IMR-90 (cell line): ENCODE data around the gene RSU1. TPM values are rescaled to one million over a fixed set of nuclear protein-coding genes. Genes with fewer than 3 reads are reported as not detected.

Experiments
- ATAC-seq: fragments of 200-7000 bp; cut with Tn5 transposase; 2 replicates; pipeline ENCODE4 v1.9.1; 2020; ENCODE audit warnings: low read depth, mild to moderate bottlenecking, moderate library complexity
- BruUV-seq: library from RNA; stranded (reverse); fragments of 400-500 nt; replicated peaks from 2 replicates; lab custom pipeline; 2021; lab: Mats Ljungman, UMichigan
- CTCF ChIA-PET: fragments of 300-600 bp; formaldehyde crosslinking; extraction: SDS; loops from one replicate; lab custom pipeline; 2021; ENCODE audit warnings: antibody characterized with exemption; lab: Yijun Ruan, JAX
- POLR2A ChIA-PET: fragments of 300-600 bp; sonication (Branson Sonifier 250); formaldehyde crosslinking; loops from one replicate; lab custom pipeline; 2022; ENCODE audit warnings: antibody characterized with exemption; ENCODE audit not compliant: unreplicated experiment; lab: Charles Lee
- DNase-seq: peaks from one replicate; pipeline ENCODE4 v3.0.0; 2013
- H2AFZ ChIP-seq: replicated peaks from 2 replicates; pipeline ENCODE3; 2013; ENCODE audit warnings: low read length, mild to moderate bottlenecking; ENCODE audit not compliant: poor library complexity
- H2AK5ac ChIP-seq: 2 replicates; pipeline ENCODE4 v1.6.1; 2013; ENCODE audit warnings: low read depth, low read length, inconsistent platforms
- H2AK9ac ChIP-seq: replicated peaks from 2 replicates; pipeline ENCODE3; 2013; ENCODE audit warnings: mild to moderate bottlenecking, low read depth, low read length, moderate library complexity; ENCODE audit not compliant: poor library complexity
- H2BK120ac ChIP-seq: 2 replicates; pipeline ENCODE4 v1.6.1; 2013; ENCODE audit warnings: low read depth, low read length, inconsistent platforms
- H2BK15ac ChIP-seq: 3 replicates; pipeline ENCODE4 v1.6.1; 2013; ENCODE audit warnings: low read depth, low read length, inconsistent platforms
- H2BK20ac ChIP-seq: 2 replicates; pipeline ENCODE4 v1.6.1; 2013; ENCODE audit warnings: low read depth, mild to moderate bottlenecking, inconsistent platforms, low read length, moderate library complexity
- H2BK5ac ChIP-seq: 2 replicates; pipeline ENCODE4 v1.6.1; 2013; ENCODE audit warnings: mild to moderate bottlenecking, low read depth, low read length, inconsistent platforms; ENCODE audit not compliant: poor library complexity, severe bottlenecking
- H3K14ac ChIP-seq: replicated peaks from 2 replicates; pipeline ENCODE4 v1.6.1; 2013; ENCODE audit warnings: low read depth, low read length, inconsistent platforms
- H3K18ac ChIP-seq: 2 replicates; pipeline ENCODE4 v1.6.1; 2013; ENCODE audit warnings: low read depth, low read length, control low read depth
- H3K23ac ChIP-seq: 2 replicates; pipeline ENCODE4 v1.6.1; 2013; ENCODE audit warnings: low read depth, low read length, inconsistent platforms
- H3K27ac ChIP-seq: 2 replicates; pipeline ENCODE4 v1.5.1; 2013; ENCODE audit warnings: mild to moderate bottlenecking, control low read depth, low read length; ENCODE audit not compliant: insufficient read depth
- H3K27me3 ChIP-seq: 2 replicates; pipeline ENCODE4 v1.6.1; 2013; ENCODE audit warnings: low read length; ENCODE audit not compliant: control insufficient read depth, insufficient read depth
- H3K36me3 ChIP-seq: 2 replicates; pipeline ENCODE4 v1.6.1; 2013; ENCODE audit warnings: low read length, mixed read lengths; ENCODE audit not compliant: control insufficient read depth, insufficient read depth
- H3K4ac ChIP-seq: 2 replicates; pipeline ENCODE4 v1.6.1; 2013; ENCODE audit warnings: low read depth, low read length, inconsistent platforms
- H3K4me1 ChIP-seq: 2 replicates; pipeline ENCODE4 v1.6.1; 2013; ENCODE audit warnings: low read length, mixed read lengths; ENCODE audit not compliant: control insufficient read depth, insufficient read depth
- H3K4me2 ChIP-seq: 2 replicates; pipeline ENCODE4 v1.6.1; 2013; ENCODE audit warnings: low read depth, mild to moderate bottlenecking, control low read depth, low read length, moderate library complexity
- H3K4me3 ChIP-seq: 2 replicates; pipeline ENCODE4 v1.5.1; 2013; ENCODE audit warnings: low read depth, mild to moderate bottlenecking, control low read depth, low read length, moderate library complexity; ENCODE audit not compliant: insufficient read depth
- H3K56ac ChIP-seq: 2 replicates; pipeline ENCODE4 v1.6.1; 2013; ENCODE audit warnings: low read length, inconsistent platforms; ENCODE audit not compliant: insufficient read depth; ENCODE audit errors: extremely low read depth
- H3K79me1 ChIP-seq, 2 experiments: 2 replicates each; pipeline ENCODE4 v1.6.1; 2013; ENCODE audit warnings: low read length in 2 of 2, inconsistent platforms in 1 of 2, low read depth in 1 of 2
- H3K9ac ChIP-seq: 2 replicates; pipeline ENCODE4 v1.6.1; 2013; ENCODE audit warnings: low read depth, low read length, control low read depth
- H3K9me1 ChIP-seq: 2 replicates; pipeline ENCODE4 v1.6.1; 2013; ENCODE audit warnings: low read length, inconsistent platforms; ENCODE audit not compliant: insufficient read depth
- H3K9me3 ChIP-seq: 2 replicates; pipeline ENCODE4 v1.6.1; 2013; ENCODE audit warnings: low read length; ENCODE audit not compliant: control insufficient read depth, insufficient read depth
- H4K20me1 ChIP-seq: 2 replicates; pipeline ENCODE4 v1.6.1; 2013; ENCODE audit warnings: low read length, inconsistent platforms; ENCODE audit not compliant: insufficient read depth
- H4K5ac ChIP-seq: 2 replicates; pipeline ENCODE4 v1.6.1; 2013; ENCODE audit warnings: mild to moderate bottlenecking, low read depth, low read length, control low read depth
- H4K8ac ChIP-seq, 2 experiments: 2 replicates each; pipeline ENCODE4 v1.6.1; 2013; ENCODE audit warnings: low read depth in 2 of 2, low read length in 2 of 2, control low read depth in 1 of 2, inconsistent platforms in 1 of 2
- H4K91ac ChIP-seq: 2 replicates; pipeline ENCODE4 v1.6.1; 2013; ENCODE audit warnings: low read depth, low read length, inconsistent platforms; ENCODE audit not compliant: insufficient read depth
- BHLHE40 ChIP-seq: fragments of 150-350 bp; IDR thresholded peaks from 2 replicates; pipeline ENCODE4 v1.6.1; 2016; ENCODE audit warnings: mild to moderate bottlenecking, low read depth, low read length
- CEBPB ChIP-seq: IDR thresholded peaks from 2 replicates; pipeline ENCODE4 v1.6.1; 2012; ENCODE audit warnings: low read depth, low read length, improper control_type of control experiment
- CHD1 ChIP-seq: IDR thresholded peaks from 2 replicates; pipeline ENCODE4 v1.6.1; 2012; ENCODE audit warnings: low read depth, low read length, improper control_type of control experiment
- FOS ChIP-seq: fragments of 150-350 bp; IDR thresholded peaks from 2 replicates; pipeline ENCODE4 v1.6.1; 2016; ENCODE audit warnings: low read depth, low read length
- MAFK ChIP-seq: IDR thresholded peaks from 2 replicates; pipeline ENCODE4 v1.6.1; 2012; ENCODE audit warnings: low read depth, low read length, improper control_type of control experiment
- MAZ ChIP-seq: IDR thresholded peaks from 2 replicates; pipeline ENCODE4 v1.6.1; 2012; ENCODE audit warnings: low read depth, mild to moderate bottlenecking, low read length, improper control_type of control experiment, moderate library complexity, borderline replicate concordance
- MXI1 ChIP-seq: IDR thresholded peaks from 2 replicates; pipeline ENCODE4 v1.6.1; 2012; ENCODE audit warnings: low read depth, mild to moderate bottlenecking, low read length, moderate library complexity, borderline replicate concordance
- NFE2L2 ChIP-seq: fragments of 150-350 bp; IDR thresholded peaks from 2 replicates; pipeline ENCODE4 v1.6.1; 2016; ENCODE audit warnings: low read depth, mild to moderate bottlenecking, low read length
- POLR2A ChIP-seq: IDR thresholded peaks from 2 replicates; pipeline ENCODE4 v1.6.1; 2012; ENCODE audit warnings: mild to moderate bottlenecking, low read depth, low read length
- RAD21 ChIP-seq: IDR thresholded peaks from 2 replicates; pipeline ENCODE4 v1.6.1; 2012; ENCODE audit warnings: low read length, improper control_type of control experiment
- RFX5 ChIP-seq: IDR thresholded peaks from 2 replicates; pipeline ENCODE4 v1.8.0; 2012; ENCODE audit warnings: low read depth, mild to moderate bottlenecking, low read length, moderate library complexity
- SMC3 ChIP-seq: fragments of 150-350 bp; IDR thresholded peaks from 2 replicates; pipeline ENCODE4 v1.6.1; 2016; ENCODE audit warnings: low read depth, mild to moderate bottlenecking, antibody characterized with exemption, low read length, moderate library complexity
- WGBS, 2 experiments: methylation state at CpG; one replicate each; pipeline versions ENCODE4 v1.1.5 to v1.1.7; 2013; ENCODE audit warnings: missing lambda C conversion rate in 2 of 2; ENCODE audit not compliant: insufficient read length in 1 of 2; ENCODE audit errors: extremely low coverage in 2 of 2; 5-methylcytosine and 5-hydroxymethylcytosine counted together
- dilution Hi-C: fragments of 300-500 bp; cut with HindIII; formaldehyde crosslinking; loops from one replicate; pipeline ENCODE4 v1.14.3; 2018; ENCODE audit warnings: low sequenced_read_pairs; ENCODE audit not compliant: unreplicated experiment
- in situ Hi-C: fragments of 300-500 bp; cut with MboI; formaldehyde crosslinking; loops from 3 replicates; pipeline ENCODE4 v1.14.3; 2019; ENCODE audit warnings: low sequenced_read_pairs, inconsistent platforms, mixed read lengths
- intact Hi-C: fragments of 100-400 bp; cut with micrococcal nuclease; formaldehyde crosslinking; loops from 2 replicates; pipeline ENCODE4 v1.10.0; 2022
- polyA plus RNA-seq, 3 experiments: library from polyadenylated mRNA; depleted of rRNA; stranded (reverse); fragments of >200 nt; gene quantifications; 2 replicates each; pipeline ENCODE4 v1.2.3, GENCODE V29; 2012; ENCODE audit warnings: low replicate concordance in 1 of 3
- total RNA-seq: library from RNA; depleted of rRNA; stranded (reverse); fragments of >200 nt; gene quantifications from 2 replicates; pipeline ENCODE4 v1.2.3, GENCODE V29; 2012
- TF ChIP-seq, protein P1 (sequence below): fragments of 150-350 bp; IDR thresholded peaks from 2 replicates; pipeline ENCODE4 v1.6.1; 2016; ENCODE audit warnings: low read depth, mild to moderate bottlenecking, low read length, moderate library complexity, borderline replicate concordance
- TF ChIP-seq, protein P2 (sequence below): fragments of 150-350 bp; IDR thresholded peaks from 2 replicates; pipeline ENCODE4 v1.6.1; 2017; ENCODE audit warnings: mild to moderate bottlenecking, antibody characterized with exemption, low read length, low read depth

The RSU1 gene
- total and polyA plus RNA-seq, 2 of the 4 experiments (the other 2 are of a cell fraction) = 134 to 148 TPM

DNA sequence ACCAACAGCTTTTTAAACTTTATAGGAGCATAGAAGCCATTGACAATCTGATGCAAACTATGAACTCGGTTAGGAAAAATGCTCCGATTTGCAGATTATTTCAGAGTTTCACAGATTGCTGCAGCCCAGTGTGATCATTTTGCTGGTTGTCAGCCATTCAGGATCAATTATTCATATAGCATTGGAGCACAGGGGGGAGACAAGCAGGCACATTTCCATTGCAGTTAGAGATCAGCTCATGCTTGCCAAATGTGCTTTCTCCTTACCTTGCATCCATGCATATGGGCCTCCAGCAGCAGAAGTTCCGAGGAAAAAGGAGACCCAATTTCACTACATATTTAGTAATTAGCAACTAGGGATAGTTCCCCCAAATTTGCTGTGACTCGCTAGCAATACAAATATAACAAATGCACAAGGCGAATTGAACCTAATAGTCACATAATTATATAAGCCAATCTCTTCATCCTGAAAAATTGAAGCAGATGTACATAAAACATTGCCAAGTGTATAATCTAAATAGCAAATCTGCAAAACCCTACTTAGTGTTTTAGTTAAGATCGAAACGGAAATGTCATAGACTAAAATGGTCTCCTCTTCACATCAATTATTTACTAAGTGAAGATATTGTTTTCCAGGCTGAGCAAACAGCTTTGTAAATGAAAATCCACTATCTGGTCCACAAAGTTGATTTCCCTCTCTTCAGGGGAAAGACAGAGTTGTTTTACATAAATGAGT lies 49.5 kb upstream of the RSU1 start:
- dilution Hi-C loops = no loop called here
- Histone ChIP-seq H3K27me3 (no peaks in the 10 kb centered on the region), H3K9ac (no peak overlapping the region), H2BK5ac (no peak overlapping the region), H2BK15ac (no peak overlapping the region), H3K4me2 (no peak overlapping the region), H4K5ac (no peak overlapping the region), H3K18ac (no peak overlapping the region), H3K4me3 (no peak overlapping the region), H3K36me3 (no peaks in the 10 kb centered on the region), H2AFZ (no peak overlapping the region), H4K20me1 (no peaks in the 10 kb centered on the region), H3K79me1 (no peaks in the 10 kb centered on the region), H2AK9ac (no peak overlapping the region), H2BK20ac (no peak overlapping the region), H3K9me1 (peaks cover 3% of the 10 kb centered on the region; the same call in 1 of the 2 replicates), H3K27ac (no peak overlapping the region), H4K8ac (no peak overlapping the region), H3K4ac (no peak overlapping the region), H3K14ac (no peak overlapping the region), H3K4me1 (peaks cover 7% of the 10 kb centered on the region), H4K91ac (no peak overlapping the region), H3K23ac (no peak overlapping the region), H3K56ac (no peak overlapping the region), H3K9me3 (no peaks in the 10 kb centered on the region), H2BK120ac (no peak overlapping the region), H2AK5ac (no peak overlapping the region)
- TF ChIP-seq, protein P1, sequence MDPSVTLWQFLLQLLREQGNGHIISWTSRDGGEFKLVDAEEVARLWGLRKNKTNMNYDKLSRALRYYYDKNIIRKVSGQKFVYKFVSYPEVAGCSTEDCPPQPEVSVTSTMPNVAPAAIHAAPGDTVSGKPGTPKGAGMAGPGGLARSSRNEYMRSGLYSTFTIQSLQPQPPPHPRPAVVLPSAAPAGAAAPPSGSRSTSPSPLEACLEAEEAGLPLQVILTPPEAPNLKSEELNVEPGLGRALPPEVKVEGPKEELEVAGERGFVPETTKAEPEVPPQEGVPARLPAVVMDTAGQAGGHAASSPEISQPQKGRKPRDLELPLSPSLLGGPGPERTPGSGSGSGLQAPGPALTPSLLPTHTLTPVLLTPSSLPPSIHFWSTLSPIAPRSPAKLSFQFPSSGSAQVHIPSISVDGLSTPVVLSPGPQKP = no peak
- TF ChIP-seq FOS (no peak), CHD1 (no peak), RAD21 (no peak), RFX5 (no peak), SMC3 (no peak), MAZ (no peak), MXI1 (no peak), POLR2A (no peak), CEBPB (no peak), BHLHE40 (no peak), NFE2L2 (no peak), MAFK (no peak)
- TF ChIP-seq, protein P2, sequence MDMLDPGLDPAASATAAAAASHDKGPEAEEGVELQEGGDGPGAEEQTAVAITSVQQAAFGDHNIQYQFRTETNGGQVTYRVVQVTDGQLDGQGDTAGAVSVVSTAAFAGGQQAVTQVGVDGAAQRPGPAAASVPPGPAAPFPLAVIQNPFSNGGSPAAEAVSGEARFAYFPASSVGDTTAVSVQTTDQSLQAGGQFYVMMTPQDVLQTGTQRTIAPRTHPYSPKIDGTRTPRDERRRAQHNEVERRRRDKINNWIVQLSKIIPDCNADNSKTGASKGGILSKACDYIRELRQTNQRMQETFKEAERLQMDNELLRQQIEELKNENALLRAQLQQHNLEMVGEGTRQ = no peak
- POLR2A ChIA-PET = no interaction called here
- WGBS, 2 experiments = no CpG with 5 or more reads among the region's 7 CpGs
- in situ Hi-C loops = no loop called here
- no TSS peak for BruUV-seq
- DNase-seq = no peak
- CTCF ChIA-PET = no interaction called here
- no peak for ATAC-seq
- intact Hi-C loops = no loop called here
